ENCODE measurements around the gene SLC6A9.

DNA sequence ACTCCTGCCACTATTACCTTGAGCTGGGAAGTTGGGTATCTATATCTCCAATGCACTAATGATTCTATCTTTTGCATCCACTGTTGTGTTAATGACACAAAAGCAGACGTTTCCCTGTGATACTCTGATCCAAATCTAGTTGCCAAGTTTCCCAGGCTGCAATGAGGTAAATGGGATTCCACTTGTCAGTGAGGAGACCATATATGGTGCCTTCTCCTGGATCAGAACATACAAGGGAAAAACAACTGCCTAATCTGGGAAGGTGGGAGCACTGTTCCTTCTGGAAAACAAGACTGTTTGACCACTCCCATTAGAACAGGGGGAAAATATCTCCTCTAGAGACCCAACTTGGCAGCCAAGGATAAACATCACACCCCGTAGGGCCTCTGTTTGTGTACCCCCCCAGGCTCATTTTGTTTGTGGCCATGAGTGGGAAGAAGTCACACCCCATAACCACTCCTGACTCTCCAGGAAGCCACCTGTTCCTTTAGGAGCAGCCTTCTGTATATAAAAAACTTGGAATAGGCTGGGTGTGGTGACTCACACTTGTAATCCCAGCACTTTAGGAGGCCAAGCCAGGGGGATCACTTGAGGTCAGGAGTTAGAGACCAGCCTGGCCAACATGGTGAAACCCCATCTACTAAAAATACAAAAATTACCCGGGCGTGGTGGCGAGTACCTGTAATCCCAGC is 28.5 kb upstream of the SLC6A9 start:
- no peak for TF ChIP-seq POLR2AphosphoS5 (IDR thresholded peaks at IDR 0.05)
- TF ChIP-seq, protein P1, sequence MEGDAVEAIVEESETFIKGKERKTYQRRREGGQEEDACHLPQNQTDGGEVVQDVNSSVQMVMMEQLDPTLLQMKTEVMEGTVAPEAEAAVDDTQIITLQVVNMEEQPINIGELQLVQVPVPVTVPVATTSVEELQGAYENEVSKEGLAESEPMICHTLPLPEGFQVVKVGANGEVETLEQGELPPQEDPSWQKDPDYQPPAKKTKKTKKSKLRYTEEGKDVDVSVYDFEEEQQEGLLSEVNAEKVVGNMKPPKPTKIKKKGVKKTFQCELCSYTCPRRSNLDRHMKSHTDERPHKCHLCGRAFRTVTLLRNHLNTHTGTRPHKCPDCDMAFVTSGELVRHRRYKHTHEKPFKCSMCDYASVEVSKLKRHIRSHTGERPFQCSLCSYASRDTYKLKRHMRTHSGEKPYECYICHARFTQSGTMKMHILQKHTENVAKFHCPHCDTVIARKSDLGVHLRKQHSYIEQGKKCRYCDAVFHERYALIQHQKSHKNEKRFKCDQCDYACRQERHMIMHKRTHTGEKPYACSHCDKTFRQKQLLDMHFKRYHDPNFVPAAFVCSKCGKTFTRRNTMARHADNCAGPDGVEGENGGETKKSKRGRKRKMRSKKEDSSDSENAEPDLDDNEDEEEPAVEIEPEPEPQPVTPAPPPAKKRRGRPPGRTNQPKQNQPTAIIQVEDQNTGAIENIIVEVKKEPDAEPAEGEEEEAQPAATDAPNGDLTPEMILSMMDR (IDR thresholded peaks at IDR 0.05 in 8 of 11, conservative IDR thresholded peaks at IDR 0.05 in 3 of 11): no peak
- TF ChIP-seq POLR2A (IDR thresholded peaks at IDR 0.05): no peak

Measured in spleen (tissue), 7 donors.